LNCaP clone FGC (cell line): ENCODE measurements around the gene SETD7.
"Not testable (repeated sequence)": the region's sequence is repeated elsewhere in the genome, so short reads cannot be mapped to it uniquely, and the experiment has no call there.

Experiments
- DNase-seq: peaks from one replicate; pipeline ENCODE4 v3.0.0-alpha.2; 2011; ENCODE audit warnings: low read depth
- H3K4me3 ChIP-seq: 2 replicates; pipeline ENCODE4 v1.5.1; 2011; ENCODE audit warnings: mild to moderate bottlenecking, low read depth, low read length, control low read depth
- TF ChIP-seq, protein P1 (sequence below): IDR thresholded peaks from 2 replicates; pipeline ENCODE4 v1.5.1; 2012; ENCODE audit warnings: mild to moderate bottlenecking; ENCODE audit not compliant: control insufficient read depth, insufficient read depth; ENCODE audit errors: extremely low read depth

SETD7 gene

DNA sequence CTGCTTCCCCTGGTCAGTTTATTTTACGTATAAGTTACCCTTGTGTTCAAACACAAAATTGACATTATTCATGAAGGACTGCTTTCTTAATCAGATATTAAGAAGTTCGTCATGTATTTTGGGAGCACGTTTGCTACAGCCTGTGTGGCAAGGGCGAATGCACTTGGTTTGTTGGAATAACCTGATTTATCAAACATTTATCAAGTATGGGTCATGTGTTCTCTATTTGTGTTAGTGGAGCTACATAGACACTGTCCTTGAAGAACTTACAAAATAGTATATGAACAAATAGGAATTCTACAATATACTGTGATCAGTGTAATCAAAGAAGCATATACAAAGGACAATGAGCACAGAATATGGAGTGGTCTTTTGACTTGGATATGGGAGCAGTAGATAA, 79.7 kb downstream of the SETD7 start:
- no peak for DNase-seq
- H3K4me3 ChIP-seq, result no peak overlapping the region
- TF ChIP-seq, protein P1, sequence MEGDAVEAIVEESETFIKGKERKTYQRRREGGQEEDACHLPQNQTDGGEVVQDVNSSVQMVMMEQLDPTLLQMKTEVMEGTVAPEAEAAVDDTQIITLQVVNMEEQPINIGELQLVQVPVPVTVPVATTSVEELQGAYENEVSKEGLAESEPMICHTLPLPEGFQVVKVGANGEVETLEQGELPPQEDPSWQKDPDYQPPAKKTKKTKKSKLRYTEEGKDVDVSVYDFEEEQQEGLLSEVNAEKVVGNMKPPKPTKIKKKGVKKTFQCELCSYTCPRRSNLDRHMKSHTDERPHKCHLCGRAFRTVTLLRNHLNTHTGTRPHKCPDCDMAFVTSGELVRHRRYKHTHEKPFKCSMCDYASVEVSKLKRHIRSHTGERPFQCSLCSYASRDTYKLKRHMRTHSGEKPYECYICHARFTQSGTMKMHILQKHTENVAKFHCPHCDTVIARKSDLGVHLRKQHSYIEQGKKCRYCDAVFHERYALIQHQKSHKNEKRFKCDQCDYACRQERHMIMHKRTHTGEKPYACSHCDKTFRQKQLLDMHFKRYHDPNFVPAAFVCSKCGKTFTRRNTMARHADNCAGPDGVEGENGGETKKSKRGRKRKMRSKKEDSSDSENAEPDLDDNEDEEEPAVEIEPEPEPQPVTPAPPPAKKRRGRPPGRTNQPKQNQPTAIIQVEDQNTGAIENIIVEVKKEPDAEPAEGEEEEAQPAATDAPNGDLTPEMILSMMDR, result no peak

DNA sequence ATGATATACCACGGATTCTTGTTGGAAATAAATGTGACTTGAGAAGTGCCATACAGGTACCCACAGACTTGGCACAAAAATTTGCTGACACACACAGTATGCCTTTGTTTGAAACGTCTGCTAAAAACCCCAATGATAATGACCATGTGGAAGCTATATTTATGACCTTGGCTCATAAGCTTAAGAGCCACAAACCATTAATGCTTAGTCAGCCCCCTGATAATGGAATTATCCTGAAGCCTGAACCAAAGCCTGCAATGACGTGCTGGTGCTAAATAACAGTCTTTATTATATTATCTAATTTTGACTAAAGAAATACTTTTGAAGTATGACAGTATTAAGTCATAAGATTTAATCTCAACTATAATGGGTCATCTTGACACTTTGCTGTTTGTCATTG, 83.2 kb downstream of the SETD7 start:
- TF ChIP-seq, protein P1, result no peak
- DNase-seq, result no peak
- no peak overlapping the region for H3K4me3 ChIP-seq

DNA sequence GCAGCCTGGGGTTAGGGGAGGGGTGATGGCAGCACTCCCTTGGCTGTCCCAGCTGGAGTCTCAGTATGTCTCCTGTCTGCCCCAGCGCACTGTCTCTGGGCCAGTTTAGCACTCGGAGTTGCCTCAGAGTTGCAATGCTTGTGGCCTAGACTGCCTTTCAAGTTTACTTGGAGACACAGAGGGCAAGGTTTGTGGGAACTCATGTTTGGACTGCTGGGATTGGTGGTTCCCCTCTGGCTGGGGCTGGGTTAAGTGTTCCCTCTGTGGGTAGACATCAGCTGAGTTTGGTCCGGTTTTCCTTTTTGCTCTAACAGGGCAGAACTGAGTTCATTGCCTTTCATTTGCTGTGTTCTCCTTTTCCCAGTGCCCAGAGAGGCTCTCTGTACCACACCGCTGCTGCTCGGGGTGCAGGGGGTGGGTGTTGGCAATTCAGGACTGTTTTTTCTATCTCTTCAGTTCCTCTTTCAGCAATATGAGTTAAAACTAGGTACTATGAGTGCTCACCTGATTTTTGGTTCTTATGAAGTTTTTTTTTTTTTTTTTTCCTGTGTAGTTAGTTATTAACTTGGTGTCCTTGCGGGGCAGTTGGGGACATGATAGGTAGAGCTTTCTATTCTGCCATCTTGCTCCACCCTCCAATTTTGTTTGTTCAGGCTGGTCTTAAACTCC, 84.9 kb downstream of the SETD7 start:
- TF ChIP-seq, protein P1, result no peak
- no peak for DNase-seq
- H3K4me3 ChIP-seq, result no peak overlapping the region

DNA sequence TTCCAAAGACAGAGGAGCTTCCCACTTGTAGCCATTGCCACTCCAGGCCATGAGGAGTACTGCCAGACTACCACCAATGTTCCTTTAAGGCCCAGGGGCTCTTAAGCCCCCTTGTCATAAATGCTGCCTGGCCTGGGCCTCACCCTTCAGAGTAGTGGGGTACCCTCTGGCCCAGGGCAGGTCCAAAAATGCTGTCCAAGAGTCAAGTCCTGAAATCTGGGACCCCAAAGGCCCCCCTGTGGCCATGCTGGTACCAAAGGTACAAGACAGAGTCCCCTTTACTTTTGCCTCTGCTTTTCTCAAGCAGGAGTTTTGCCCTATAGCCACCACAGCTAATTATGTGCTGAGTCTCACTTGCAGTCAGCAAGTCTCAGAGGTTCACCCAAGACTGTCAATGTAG, 85.7 kb downstream of the SETD7 start:
- no peak for DNase-seq
- H3K4me3 ChIP-seq, result no peak overlapping the region
- TF ChIP-seq, protein P1, result no peak

DNA sequence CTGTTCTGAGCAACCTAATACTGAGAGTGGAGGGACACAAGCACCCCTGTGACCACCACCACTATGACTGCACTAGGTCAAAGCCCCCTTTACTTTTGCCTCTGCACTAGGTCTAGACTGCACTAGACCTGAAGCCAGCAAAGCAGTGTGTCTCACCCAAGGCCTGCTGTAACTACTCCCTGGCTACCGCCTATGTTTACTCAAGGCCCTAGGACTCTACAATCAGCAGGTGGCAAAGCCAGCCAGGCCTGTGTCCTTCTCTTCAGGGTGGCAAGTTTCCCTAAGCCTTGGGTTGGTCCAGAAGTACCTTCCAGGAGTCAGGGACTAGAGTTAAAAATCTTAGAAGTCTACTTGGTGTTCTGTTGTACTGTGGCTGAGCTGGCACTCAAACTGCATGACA, 86.2 kb downstream of the SETD7 start:
- DNase-seq, result no peak
- TF ChIP-seq, protein P1, result no peak
- H3K4me3 ChIP-seq, result no peak overlapping the region

DNA sequence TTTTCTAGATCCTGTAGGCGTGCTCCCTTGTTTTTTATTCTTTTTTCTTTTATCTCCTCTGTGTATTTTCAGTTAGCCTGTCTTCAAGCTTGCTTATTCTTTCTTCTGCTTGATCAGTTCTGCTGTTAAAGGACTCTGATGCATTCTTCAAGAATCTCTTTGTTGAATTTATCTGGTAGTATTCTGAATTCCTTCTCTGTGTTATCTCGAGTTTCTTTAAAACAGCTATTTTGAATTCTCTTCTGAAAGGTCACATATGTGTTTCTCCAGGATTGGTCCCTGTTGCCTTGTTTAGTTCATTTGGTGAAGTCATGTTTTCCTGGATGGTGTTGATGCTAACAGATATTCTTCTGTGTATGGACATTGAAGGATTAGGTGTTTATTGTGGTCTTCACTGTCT, 86.8 kb downstream of the SETD7 start:
- no peak for DNase-seq
- TF ChIP-seq, protein P1, result no peak
- H3K4me3 ChIP-seq, result no peak overlapping the region

DNA sequence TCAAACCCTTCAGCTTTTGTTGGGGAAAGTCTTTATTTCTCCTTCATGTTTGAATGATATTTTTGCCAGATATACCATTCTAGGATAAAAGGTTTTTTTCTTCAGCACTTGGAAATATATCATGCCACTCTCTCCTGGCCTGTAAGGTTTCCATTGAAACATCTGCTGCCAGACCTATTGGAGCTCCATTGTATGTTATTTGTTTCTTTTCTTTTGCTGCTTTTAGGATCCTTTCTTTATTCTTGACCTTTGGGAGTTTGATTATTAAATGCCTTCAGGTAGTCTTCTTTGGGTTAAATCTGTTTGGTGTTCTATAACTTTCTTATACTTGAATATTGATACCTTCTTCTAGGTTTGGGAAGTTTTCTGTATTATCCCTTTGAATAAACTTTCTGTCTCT, 87.3 kb downstream of the SETD7 start:
- H3K4me3 ChIP-seq, DNase-seq: not testable (repeated sequence)

DNA sequence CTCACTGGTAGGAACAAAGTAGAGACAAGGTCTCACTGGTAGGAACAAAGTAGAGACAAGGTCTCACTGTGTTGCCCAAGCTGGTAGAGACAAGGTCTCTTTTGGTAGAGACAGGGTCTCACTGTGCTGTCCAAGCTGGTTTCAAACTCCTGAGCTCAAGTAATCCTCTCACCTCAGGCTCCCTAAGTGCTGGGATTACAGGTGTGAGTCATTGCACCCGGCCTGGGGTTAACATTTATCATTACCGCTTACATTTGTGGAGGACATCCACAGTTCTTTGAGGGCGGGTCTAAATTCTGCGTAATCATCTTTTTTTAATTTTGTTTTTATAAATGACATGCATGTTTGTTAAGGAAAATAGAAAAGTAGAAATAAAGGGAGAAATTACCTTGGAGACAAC, 90.1 kb downstream of the SETD7 start:
- DNase-seq, result no peak
- no peak overlapping the region for H3K4me3 ChIP-seq
- TF ChIP-seq, protein P1, result no peak

DNA sequence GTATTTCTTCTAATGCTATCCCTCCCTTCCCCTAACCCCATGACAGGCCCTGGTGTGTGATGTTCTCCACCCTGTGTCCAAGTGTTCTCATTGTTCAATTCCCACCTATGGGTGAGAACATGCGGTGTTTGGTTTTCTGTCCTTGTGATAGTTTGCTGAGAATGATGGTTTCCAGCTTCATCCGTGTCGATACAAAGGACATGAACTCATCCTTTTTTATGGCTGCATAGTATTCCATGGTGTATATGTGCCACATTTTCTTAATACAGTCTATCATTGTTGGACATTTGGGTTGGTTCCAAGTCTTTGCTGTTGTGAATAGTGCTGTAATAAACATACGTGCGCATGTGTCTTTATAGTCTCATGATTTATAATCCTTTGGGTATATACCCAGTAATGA, 91.5 kb downstream of the SETD7 start:
- not testable (repeated sequence) for DNase-seq, H3K4me3 ChIP-seq
